HG02852 (cell line): Measurements from ENCODE around the gene COL4A5.
"Not testable (repeated sequence)": the region's sequence is repeated elsewhere in the genome, so short reads cannot be mapped to it uniquely, and the experiment has no call there.

Source experiments
- ATAC-seq: cut with Tn5 transposase; IDR thresholded peaks from one replicate; pipeline ENCODE4 v1.9.1; 2021; ENCODE audit warnings: mild to moderate bottlenecking, moderate library complexity; ENCODE audit not compliant: unreplicated experiment

The COL4A5 gene

GRCh38 chrX:108453841-108454240 is 14.2 kb downstream of the COL4A5 start:
- ATAC-seq = no peak

GRCh38 chrX:108456971-108457477 is 17.4 kb downstream of the COL4A5 start:
- no peak for ATAC-seq

DNA sequence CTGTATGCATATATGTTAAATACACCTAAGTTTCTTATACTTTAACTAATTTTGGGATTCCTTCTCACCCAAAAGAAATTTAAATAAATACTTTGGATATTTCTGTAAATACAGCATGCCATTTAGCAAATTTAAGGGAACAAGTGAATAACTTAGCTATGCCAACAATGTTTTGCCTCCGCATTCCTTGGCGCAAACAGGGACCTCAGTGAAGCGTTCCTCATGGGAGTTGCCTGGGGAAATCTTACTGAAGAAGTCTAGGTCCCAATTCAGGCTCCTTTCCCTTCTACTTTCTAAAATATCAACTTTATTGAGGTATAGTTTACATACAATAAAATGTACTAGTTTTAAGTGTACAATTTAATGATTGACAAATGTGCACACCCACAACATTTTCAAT is 25.0 kb downstream of the COL4A5 start:
- ATAC-seq = no peak

DNA sequence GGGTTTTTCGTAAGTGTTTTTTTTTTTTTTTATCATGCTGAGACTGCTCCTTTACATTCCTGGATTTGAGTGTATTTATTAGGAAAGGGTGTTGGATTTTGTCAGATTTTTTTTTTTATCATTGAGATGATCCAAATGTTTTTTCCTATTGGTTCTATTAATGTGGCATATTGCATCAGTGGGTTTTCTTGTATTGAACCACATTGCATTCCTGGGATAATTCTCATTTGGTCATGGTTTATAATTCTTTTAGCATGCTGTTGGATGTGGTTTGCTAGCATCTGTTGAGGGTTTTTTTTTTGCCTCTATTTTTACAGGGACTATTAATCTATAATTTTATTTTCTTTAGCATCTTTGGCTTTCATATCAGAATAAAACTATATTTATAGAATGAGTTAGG is 28.8 kb downstream of the COL4A5 start:
- ATAC-seq = no peak

DNA sequence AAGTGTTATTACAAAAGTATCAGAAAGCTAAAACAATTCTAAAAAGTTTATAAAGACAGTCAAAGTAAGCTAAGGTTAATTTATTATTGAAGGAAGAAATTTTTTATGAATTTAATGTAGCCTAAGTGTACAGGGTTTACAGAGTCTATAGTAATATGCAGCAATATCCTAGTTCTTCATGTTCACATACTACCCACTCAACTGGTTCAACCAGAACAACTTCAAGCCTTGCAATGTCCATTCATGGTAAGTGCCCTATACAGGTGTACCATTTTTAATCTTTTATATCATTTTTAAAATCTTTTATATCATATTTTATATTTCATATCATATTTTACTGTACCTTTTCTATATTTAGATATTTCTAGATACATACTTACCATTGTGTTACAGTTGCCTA is 34.3 kb downstream of the COL4A5 start:
- ATAC-seq = no peak

DNA sequence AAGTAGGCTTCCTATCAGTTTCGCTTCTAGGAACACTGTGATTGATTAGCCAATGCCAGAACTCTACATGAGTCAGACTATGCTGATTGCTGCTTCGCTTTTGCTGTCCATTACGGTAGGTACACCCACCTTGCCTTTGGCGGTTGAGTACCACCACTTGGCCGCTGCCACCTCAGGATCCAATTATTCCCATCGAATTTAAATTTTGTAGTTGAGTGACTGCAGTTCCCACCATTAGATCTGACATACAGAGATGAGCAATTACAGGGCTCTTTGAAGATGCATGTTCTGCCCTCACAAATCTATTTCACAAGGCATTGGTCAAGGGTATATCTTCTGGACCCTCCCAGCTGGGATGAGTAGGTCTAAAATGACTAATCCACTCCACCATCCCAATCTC is 41.9 kb downstream of the COL4A5 start:
- not testable (repeated sequence) for ATAC-seq

DNA sequence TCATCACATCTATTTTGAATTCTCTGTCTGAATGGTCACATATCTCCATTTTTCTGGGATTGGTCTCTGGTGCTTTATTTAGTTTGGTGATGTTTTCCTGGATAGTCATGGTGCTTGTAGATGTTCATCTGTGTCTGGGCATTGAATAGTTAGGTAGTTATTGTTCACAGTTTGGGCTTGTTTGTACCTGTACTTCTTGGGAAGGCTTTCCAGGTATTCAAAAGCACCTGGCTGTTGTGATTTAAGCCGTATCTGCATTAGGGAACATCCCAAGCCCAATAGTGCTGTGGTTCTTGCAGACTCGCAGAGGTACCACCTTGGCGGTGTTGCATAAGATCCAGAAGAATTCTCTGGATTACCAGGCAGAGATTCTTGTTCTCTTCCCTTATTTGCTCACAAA is 44.6 kb downstream of the COL4A5 start:
- no peak for ATAC-seq

DNA sequence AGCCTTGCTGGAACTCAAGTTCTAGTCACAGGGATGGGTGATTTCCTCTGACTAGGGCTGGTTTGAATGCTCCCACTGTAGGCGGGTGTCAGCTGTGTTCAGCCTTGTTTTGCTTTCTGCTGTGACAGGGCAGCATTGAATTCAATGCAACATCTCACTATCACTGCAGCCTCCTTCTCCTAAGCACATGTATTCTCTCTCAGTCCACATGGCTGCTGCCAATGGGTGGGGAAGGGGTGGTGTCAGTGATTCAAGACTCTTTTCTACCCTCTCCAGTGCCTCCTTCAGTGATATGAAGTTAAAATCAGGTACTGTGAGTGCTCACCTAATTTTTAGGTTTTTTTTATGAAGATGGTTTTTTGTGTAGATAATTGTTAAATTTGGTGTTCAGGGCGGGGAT is 46.3 kb downstream of the COL4A5 start:
- ATAC-seq = no peak

DNA sequence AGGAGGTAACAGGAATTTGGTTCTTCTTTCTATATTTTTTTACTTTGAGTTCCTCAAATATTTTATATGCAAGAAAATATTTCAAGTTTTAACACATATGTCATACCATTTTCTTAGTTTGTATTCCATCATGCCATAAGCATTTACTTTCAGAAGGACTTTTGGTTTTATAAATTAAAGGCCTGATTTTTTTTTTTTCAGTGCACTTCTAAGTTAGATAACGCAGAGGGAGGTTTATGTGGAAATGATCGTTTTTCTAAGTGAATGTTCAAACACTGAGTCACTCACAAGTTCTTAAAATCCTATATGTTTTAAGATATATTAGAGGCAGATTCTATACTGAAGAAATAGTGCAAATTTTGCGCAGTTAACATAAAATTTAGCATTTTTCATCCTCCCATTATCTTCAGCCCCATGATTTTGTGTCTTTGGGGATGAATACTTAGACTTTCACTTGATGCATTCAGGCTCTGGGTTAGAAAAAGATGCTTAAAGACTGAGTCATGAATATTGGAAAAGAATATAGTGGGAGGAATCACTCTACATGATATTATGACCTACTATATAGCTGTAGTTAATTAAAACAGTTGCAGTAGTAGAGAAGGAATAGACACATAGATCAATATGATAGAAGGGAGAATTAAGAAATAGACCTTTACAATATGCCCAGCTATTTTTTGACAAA is 54.9 kb downstream of the COL4A5 start:
- no peak for ATAC-seq

DNA sequence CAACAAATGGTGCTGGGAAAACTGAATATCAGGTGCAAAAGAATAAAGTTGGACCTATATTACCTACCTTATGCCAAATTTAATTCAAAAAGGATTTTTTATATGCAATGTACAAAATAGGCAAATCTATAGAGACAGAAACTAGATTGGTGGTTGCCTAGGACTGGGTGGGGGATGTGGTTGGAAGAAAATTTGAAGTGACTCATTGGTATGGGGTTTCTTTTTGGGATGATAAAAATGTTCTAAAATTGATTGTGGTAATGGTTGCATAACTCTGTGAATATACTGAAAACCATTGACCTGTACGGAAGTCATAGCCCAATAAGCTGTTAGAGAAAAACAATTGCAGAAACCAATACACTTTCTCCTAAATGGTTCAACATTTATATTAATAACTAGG is 72.1 kb downstream of the COL4A5 start:
- no peak for ATAC-seq

DNA sequence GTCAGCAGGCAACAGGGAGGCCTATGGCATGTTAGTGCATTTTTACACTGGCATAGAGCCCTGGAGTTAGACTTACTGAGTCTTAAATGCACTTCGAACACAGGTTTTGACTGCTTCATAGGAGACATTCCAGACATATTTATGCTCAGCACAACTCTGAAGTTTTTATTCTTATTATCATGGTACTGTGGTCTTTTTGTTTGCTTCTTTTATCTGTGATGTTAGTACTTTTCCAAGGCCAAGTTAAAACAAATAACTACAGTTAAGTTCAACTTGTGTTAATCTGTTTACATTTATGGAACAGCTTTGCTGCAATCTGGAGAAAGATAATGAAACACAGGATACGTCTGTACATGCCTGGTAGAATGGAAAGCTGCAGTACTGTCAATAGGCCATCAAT is 76.5 kb downstream of the COL4A5 start:
- no peak for ATAC-seq

- ATAC-seq = no peak
Measured at GRCh38 chrX:108527724-108528123, 88.1 kb downstream of the COL4A5 start.

DNA sequence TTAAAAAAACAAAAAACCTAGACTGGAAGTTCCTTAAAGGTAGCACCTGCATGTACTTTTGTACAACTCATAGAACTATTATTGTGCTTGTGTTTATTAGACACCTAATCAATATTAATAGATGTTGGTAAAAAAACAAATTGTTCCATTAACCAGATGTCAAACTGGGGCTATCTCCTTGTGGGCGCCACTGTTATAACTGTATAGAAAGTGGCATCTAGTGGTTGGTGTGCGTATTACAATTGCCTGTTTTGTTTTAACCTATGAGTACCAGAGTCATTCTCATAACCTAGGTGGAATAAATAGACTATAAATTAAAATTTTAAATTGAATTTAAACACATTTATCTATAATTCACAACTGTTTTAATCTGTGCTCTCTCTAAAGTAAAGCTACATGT is 97.4 kb downstream of the COL4A5 start:
- ATAC-seq = peak; percentile 87

DNA sequence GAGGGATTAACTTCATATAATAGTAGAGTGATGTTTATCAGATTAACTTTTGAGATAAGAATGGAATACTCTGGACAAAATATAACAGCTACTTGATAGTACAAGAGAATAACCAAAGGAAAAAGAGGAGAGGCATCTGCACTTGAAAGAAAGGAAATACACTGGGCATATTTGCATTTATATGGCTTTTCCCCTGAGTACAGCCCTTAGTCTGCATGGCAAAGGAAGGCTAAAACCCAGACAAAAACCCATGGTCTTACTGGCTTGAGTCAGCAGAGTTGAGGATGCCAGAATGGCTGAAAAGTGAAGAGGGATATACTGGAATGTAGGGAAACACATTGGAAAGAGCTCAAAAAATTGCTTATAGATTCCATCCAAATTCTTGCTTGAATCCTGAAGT is 101.6 kb downstream of the COL4A5 start:
- ATAC-seq = no peak

GRCh38 chrX:108557580-108557979 is 117.9 kb downstream of the COL4A5 start:
- ATAC-seq = no peak

GRCh38 chrX:108558217-108558616 is 118.6 kb downstream of the COL4A5 start:
- no peak for ATAC-seq

GRCh38 chrX:108573136-108573535 is 133.5 kb downstream of the COL4A5 start:
- no peak for ATAC-seq

GRCh38 chrX:108582151-108582550 is 142.5 kb downstream of the COL4A5 start:
- ATAC-seq = no peak

DNA sequence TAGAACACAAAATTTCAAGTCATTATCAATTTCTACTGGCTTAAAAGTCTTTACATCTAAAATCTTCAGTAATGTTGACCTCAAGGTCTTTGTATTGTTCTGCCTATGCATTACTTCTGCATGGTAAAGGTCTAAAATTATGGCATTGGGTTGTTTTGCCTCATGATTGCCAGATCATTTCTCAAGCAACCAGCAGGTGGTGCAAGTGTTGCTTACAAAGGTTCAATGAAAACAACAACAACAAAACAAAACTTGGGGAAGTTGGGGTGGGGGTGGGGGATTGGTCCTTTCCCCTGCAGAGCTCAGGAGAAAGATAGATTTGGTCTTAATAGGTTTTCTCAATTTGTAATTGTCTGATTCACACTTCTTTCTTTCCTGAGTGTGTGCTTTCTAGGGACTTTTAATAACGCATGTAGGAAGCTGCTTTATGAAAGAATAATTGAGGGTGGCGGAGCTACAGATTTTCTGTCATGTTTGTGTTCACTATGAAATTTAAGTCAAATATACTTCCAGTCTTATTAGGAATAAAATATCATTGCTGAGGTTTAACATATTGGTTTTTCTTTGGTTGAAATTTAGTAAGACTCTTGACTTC is 145.1 kb downstream of the COL4A5 start:
- no peak for ATAC-seq

DNA sequence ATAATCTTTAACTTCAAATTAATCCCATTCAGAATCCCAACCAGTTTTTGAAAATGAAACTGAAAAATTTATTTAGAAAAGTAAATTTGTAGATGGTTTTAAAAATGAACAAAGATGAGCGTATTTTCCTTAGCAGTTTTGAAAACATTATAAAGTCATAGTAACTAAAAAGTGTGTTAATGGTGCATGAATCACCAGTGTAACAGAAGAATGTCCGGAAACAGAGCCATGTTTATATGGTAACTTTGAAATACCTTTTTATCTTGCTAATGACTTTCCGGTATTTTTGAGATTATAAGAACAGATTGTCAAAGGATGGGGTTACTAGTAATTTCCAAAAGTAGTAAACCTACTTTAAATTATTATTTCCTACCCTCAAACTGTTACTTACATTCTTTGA is 150.9 kb downstream of the COL4A5 start:
- ATAC-seq = no peak

GRCh38 chrX:108601276-108601675 is 161.6 kb downstream of the COL4A5 start:
- ATAC-seq = no peak

GRCh38 chrX:108610141-108610540 is 170.5 kb downstream of the COL4A5 start:
- no peak for ATAC-seq

DNA sequence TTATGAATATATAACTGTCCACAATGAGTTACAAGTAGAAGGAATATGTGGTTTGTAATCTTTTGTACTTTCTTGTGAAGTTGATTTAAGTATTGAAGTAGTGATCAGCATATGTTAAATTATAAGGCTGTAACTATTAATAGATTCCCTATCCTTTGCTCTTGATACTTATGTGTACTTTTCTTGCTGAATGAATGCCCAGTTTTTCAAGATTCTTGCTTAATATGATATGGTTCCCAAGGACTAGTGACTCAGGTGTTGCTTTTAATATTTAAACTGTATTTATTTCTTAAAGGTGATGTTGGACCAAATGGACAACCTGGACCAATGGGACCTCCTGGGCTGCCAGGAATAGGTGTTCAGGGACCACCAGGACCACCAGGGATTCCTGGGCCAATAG is 175.0 kb downstream of the COL4A5 start:
- ATAC-seq = no peak
